Measurements from ENCODE around the gene OVAAL. TPM values are rescaled to one million over a fixed set of nuclear protein-coding genes. Genes with fewer than 3 reads are reported as not detected.

The OVAAL gene
- total RNA-seq, 2 experiments from 2014 or later: not detected

DNA sequence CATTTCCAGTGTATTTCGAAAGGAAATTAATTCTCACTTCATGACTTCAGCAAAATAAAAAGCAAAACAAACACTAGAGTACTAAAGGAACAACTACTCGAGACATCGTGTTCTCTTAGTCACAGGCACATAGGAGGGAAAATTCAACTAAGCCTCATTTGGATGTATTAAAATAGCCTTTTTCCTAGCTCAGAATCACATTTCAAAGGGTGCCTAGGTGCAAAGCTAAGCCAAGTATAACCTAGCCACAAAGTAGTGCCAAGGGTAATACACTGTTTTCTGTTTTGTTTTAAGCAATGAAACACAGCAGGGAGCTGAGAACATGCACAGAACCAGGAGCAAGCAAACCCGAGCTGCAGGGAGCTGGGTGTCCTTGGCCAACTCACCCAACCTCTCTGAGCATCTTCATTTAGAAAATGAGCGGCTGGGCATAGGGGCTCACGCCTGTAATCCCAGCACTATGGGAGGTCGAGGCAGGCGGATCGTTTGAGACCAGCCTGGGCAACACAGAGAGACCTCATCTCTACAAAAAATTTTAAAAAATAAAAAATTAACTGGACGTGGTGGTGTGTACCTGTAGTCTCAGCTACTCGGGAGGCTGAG is 29.8 kb upstream of the OVAAL start:
- no peak overlapping the region for H3K4me3 ChIP-seq (ENCODE audit: low read depth, low read length, poor library complexity, severe bottlenecking)
- H2AFZ ChIP-seq (ENCODE audit: low read length): no peak overlapping the region
- no peaks in the 10 kb centered on the region for H3K9me3 ChIP-seq (ENCODE audit: low read length)
- POLR2A ChIA-PET: interaction anchor here (0.6 to 0.9 kb wide), 6 partner anchors 9 to 332 kb away, joined by 3 to 4 read pairs (median 3); no protein-coding TSS in a partner anchor
- no peaks in the 10 kb centered on the region for H4K20me1 ChIP-seq (ENCODE audit: insufficient read depth, low read length)
- BruUV-seq (replicated peaks): no TSS peak
- no peak for TF ChIP-seq EZH2phosphoT487 (IDR thresholded peaks at IDR 0.05; ENCODE audit: borderline replicate concordance, low read depth, low read length)
- TF ChIP-seq, protein P1, sequence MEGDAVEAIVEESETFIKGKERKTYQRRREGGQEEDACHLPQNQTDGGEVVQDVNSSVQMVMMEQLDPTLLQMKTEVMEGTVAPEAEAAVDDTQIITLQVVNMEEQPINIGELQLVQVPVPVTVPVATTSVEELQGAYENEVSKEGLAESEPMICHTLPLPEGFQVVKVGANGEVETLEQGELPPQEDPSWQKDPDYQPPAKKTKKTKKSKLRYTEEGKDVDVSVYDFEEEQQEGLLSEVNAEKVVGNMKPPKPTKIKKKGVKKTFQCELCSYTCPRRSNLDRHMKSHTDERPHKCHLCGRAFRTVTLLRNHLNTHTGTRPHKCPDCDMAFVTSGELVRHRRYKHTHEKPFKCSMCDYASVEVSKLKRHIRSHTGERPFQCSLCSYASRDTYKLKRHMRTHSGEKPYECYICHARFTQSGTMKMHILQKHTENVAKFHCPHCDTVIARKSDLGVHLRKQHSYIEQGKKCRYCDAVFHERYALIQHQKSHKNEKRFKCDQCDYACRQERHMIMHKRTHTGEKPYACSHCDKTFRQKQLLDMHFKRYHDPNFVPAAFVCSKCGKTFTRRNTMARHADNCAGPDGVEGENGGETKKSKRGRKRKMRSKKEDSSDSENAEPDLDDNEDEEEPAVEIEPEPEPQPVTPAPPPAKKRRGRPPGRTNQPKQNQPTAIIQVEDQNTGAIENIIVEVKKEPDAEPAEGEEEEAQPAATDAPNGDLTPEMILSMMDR (conservative IDR thresholded peaks at IDR 0.05; ENCODE audit: low read length): no peak
- H3K36me3 ChIP-seq (ENCODE audit: insufficient read depth, low read length): no peaks in the 10 kb centered on the region
- no peaks in the 10 kb centered on the region for H3K9me2 ChIP-seq (ENCODE audit: insufficient read depth, low read length)
- CTCF ChIA-PET (ENCODE audit: unreplicated experiment): no interaction called here
- H3K4me1 ChIP-seq (ENCODE audit: insufficient read depth, low read length, poor library complexity, severe bottlenecking): no peaks in the 10 kb centered on the region
- no peaks in the 10 kb centered on the region for H3K79me2 ChIP-seq (ENCODE audit: insufficient read depth, low read depth, low read length)
- intact Hi-C loops (cut with micrococcal nuclease; ENCODE audit: unreplicated experiment): no loop called here
- H3K4me2 ChIP-seq (ENCODE audit: low read length): no peak overlapping the region
- H3K27ac ChIP-seq (ENCODE audit: low read depth, low read length, poor library complexity, severe bottlenecking): no peak overlapping the region
- no peak for DNase-seq (ENCODE audit: low spot score)

DNA sequence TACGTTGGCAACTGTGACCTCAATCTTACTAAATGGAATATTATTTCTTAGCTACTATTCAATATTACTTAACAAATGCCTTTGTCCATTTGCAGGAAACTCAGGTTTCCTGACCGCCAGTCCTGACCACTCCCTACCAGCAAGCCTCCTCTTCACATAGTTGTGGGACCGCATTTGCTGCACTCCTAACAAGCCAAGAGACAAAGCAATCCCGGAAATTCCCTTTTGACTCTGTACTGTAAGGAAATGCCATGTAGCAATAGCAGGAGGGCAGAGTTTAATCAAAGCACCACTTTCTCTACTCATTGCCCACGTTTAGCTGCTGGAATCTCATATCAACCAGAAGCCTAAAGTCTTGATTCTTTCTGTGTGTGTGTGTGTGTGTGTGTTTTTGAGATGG is 28.3 kb upstream of the OVAAL start:
- H3K4me3 ChIP-seq (ENCODE audit: low read depth, low read length, poor library complexity, severe bottlenecking): no peak overlapping the region
- no peaks in the 10 kb centered on the region for H3K36me3 ChIP-seq (ENCODE audit: insufficient read depth, low read length)
- intact Hi-C loops (cut with micrococcal nuclease; ENCODE audit: unreplicated experiment): no loop called here
- no peaks in the 10 kb centered on the region for H3K9me2 ChIP-seq (ENCODE audit: insufficient read depth, low read length)
- BruUV-seq (replicated peaks): no TSS peak
- H4K20me1 ChIP-seq (ENCODE audit: insufficient read depth, low read length): no peaks in the 10 kb centered on the region
- H3K9me3 ChIP-seq (ENCODE audit: low read length): no peaks in the 10 kb centered on the region
- no peaks in the 10 kb centered on the region for H3K79me2 ChIP-seq (ENCODE audit: insufficient read depth, low read depth, low read length)
- TF ChIP-seq EZH2phosphoT487 (IDR thresholded peaks at IDR 0.05; ENCODE audit: borderline replicate concordance, low read depth, low read length): no peak
- TF ChIP-seq, protein P1 (conservative IDR thresholded peaks at IDR 0.05; ENCODE audit: low read length): no peak
- no peak overlapping the region for H2AFZ ChIP-seq (ENCODE audit: low read length)
- ChIA-PET POLR2A (no interaction called here), CTCF (ENCODE audit: unreplicated experiment) (no interaction called here)
- no peak overlapping the region for H3K27ac ChIP-seq (ENCODE audit: low read depth, low read length, poor library complexity, severe bottlenecking)
- H3K4me2 ChIP-seq (ENCODE audit: low read length): no peak overlapping the region
- H3K4me1 ChIP-seq (ENCODE audit: insufficient read depth, low read length, poor library complexity, severe bottlenecking): no peaks in the 10 kb centered on the region
- no peak for DNase-seq (ENCODE audit: low spot score)

DNA sequence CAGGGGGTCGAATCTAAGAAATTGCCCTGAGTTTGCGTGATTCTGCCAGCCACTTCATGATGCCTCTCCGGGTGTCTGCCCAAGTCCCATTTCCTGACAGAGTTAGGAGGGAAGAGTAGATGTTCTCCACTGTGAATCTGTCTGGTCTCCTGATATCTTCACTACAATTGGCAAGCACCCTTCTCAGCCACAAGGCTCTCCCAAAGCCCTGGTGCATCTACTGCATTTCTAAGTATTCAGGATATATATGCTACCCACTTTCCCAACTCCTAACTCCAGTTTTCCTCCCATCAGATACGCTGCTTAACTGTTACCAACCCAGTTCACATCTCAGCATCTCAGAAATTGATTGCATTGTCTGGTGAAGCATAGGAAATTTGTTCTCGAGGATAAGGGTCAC is 25.9 kb upstream of the OVAAL start:
- no peaks in the 10 kb centered on the region for H4K20me1 ChIP-seq (ENCODE audit: insufficient read depth, low read length)
- intact Hi-C loops (cut with micrococcal nuclease; ENCODE audit: unreplicated experiment): loop anchor here (1.0 to 2.0 kb wide), 2 partner anchors 328 to 610 kb away; no protein-coding TSS in a partner anchor
- CTCF ChIA-PET (ENCODE audit: unreplicated experiment): no interaction called here
- H3K4me1 ChIP-seq (ENCODE audit: insufficient read depth, low read length, poor library complexity, severe bottlenecking): no peaks in the 10 kb centered on the region
- TF ChIP-seq, protein P1 (conservative IDR thresholded peaks at IDR 0.05; ENCODE audit: low read length): no peak
- TF ChIP-seq EZH2phosphoT487 (IDR thresholded peaks at IDR 0.05; ENCODE audit: borderline replicate concordance, low read depth, low read length): no peak
- no peaks in the 10 kb centered on the region for H3K9me3 ChIP-seq (ENCODE audit: low read length)
- H3K4me3 ChIP-seq (ENCODE audit: low read depth, low read length, poor library complexity, severe bottlenecking): no peak overlapping the region
- no peaks in the 10 kb centered on the region for H3K79me2 ChIP-seq (ENCODE audit: insufficient read depth, low read depth, low read length)
- BruUV-seq (replicated peaks): no TSS peak
- DNase-seq (ENCODE audit: low spot score): no peak
- no peaks in the 10 kb centered on the region for H3K9me2 ChIP-seq (ENCODE audit: insufficient read depth, low read length)
- no peaks in the 10 kb centered on the region for H3K36me3 ChIP-seq (ENCODE audit: insufficient read depth, low read length)
- no peak overlapping the region for H3K27ac ChIP-seq (ENCODE audit: low read depth, low read length, poor library complexity, severe bottlenecking)
- H3K4me2 ChIP-seq (ENCODE audit: low read length): no peak overlapping the region
- H2AFZ ChIP-seq (ENCODE audit: low read length): no peak overlapping the region
- POLR2A ChIA-PET: interaction anchor here (1.1 kb wide), 1 partner anchor 13 kb away, joined by 3 read pairs; no protein-coding TSS in a partner anchor

All from OCI-LY7 (cell line).